ENCODE data around the gene ACER1. TPM values are rescaled to one million over a fixed set of nuclear protein-coding genes. Genes with fewer than 3 reads are reported as not detected.
"Not testable (repeated sequence)": the region's sequence is repeated elsewhere in the genome, so short reads cannot be mapped to it uniquely, and the experiment has no call there.

Gene ACER1
- polyA plus RNA-seq, 1 of the 3 experiments (the other 2 are of a cell fraction): not detected

DNA sequence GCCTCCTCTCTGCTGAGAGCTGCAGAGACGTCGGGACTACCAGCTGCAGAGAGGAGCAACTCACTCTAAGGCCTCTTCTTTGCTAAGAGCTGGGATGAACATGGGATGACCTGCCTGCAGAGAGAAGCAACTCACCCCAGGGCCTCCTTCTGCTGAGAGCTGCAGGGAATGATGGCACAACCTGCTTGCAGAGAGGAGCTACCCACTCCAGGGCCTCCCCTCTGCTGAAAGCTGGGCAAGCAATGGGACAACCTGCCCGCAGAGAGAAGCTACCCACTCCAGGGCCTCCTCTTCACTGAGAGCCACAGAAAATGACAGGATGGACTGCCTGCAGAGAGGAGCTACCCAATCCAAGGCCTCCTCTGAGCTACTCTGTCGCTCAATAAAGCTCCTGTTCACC is 46.7 kb downstream of the ACER1 start (continued):
- TF ChIP-seq CTCF (IDR thresholded peaks at IDR 0.05) (no peak), RXRA (IDR thresholded peaks at IDR 0.05; ENCODE audit: borderline replicate concordance, low read depth) (no peak), FOXJ3 (CRISPR knock-in tag; IDR thresholded peaks at IDR 0.05) (no peak)

DNA sequence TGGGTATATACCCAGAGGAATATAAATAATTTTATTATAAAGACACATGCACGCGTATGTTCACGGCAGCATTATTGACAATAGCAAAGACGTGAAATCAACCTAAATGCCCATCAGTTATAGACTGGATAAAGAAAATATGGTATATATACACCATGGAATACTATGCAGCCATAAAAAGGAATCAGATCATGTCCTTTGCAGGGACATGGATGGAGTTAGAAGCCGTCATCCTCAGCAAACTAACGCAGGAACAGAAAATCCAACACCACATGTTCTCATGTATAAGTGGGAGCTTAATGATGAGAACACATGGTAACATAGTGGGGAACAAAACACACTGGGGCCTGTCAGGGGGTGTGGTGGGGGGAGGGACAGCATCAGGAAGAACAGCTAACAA is 51.0 kb downstream of the ACER1 start:
- H3K36me3 ChIP-seq (replicated peaks in 1 of 2; ENCODE audit: control insufficient read depth in 1 of 2, insufficient read depth in 2 of 2, low read length in 1 of 2); H3K9ac ChIP-seq; H3K27me3 ChIP-seq (ENCODE audit: insufficient read depth); H3K9me3 ChIP-seq; H3F3A ChIP-seq (replicated peaks; ENCODE audit: insufficient read depth); H3K27ac ChIP-seq (ENCODE audit: low read depth in 2 of 2, low read length in 1 of 2); H3K4me3 ChIP-seq (ENCODE audit: low read depth in 2 of 2, low read length in 1 of 2); DNase-seq; H3K9me2 ChIP-seq; POLR2A ChIA-PET; H2AFZ ChIP-seq (ENCODE audit: low read depth); H3K4me2 ChIP-seq: not testable (repeated sequence)
- H3K4me1 ChIP-seq (ENCODE audit: control insufficient read depth in 1 of 2, insufficient read depth in 2 of 2, low read depth in 1 of 2, low read length in 1 of 2): peaks cover 0 to 14% of the 10 kb centered on the region in 2 experiments; a peak in 2 of 4 replicates
- 20% methylated on average over 6 of the region's 6 CpGs for WGBS (ENCODE audit: low lambda C conversion rate)
- peaks cover 20% of the 10 kb centered on the region for H3K79me2 ChIP-seq (ENCODE audit: insufficient read depth)
- H4K20me1 ChIP-seq (ENCODE audit: insufficient read depth): peaks cover 17% of the 10 kb centered on the region
- CTCF ChIA-PET: interaction anchor here (0.9 to 1.6 kb wide), 2 partner anchors 26 to 64 kb away, joined by 3 to 4 read pairs; no protein-coding TSS in a partner anchor

DNA sequence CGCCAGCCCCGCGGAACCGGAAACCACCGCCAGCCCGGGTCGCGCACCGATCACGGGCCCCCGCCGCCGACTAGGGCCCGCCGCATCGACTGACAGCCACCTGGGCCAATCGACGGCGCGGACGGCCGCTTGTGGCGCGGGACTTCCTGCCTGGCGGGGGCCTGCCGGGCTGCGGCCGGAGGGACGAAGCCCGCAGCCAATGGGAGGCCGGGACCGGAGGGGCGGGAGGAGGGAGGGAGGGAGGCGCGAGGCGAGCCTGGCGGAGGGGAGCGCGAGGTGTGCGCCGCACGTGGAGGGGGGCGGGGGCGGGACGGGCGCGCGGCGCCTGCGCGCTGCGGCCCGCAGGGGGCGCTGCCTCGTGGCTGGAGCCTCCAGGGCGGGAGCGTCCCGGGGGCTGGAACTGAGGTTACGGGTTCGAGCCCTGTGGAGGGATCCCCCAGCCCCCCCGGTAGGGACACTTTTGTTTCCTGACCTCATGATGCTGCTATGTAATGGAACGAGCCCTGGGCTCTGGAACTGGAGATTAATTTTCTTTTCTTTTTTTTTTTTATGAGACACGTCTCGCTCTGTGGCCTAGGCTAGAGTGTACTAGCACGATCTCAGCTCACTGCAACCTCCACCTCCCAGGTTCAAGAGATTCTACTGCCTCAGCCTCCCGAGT is 53.4 kb downstream of the ACER1 start, which contains the start of gene MLLT1:
MLLT1 (minus strand) TSS at position 45 of the 661 bp plus-strand sequence. CDS start 191 bp downstream, outside the sequence.
- H3K36me3 ChIP-seq (replicated peaks in 1 of 2; ENCODE audit: control insufficient read depth in 1 of 2, insufficient read depth in 2 of 2, low read length in 1 of 2): peaks cover 4 to 5% of the 10 kb centered on the region in 2 experiments
- peaks cover 4% of the 10 kb centered on the region for H3F3A ChIP-seq (replicated peaks; ENCODE audit: insufficient read depth)
- peaks cover 44% of the 10 kb centered on the region for H3K79me2 ChIP-seq (ENCODE audit: insufficient read depth)
- peak; percentile 100 for DNase-seq
- peak within 1 kb of the TSS; percentile 76; the same call in 1 of the 2 replicates for H2AFZ ChIP-seq (ENCODE audit: low read depth)
- no peaks in the 10 kb centered on the region for H3K9me2 ChIP-seq
- ChIA-PET CTCF (interaction anchor here (1.6 kb wide), 1 partner anchor 61 kb away, joined by 8 read pairs; no protein-coding TSS in a partner anchor), POLR2A (no interaction called here)
- WGBS (ENCODE audit: low lambda C conversion rate): 8% methylated on average over 21 of the region's 66 CpGs
- no peaks in the 10 kb centered on the region for H3K9me3 ChIP-seq
- peak within 1 kb of the TSS; percentile 15 to 74; a peak in 3 of 4 replicates for H3K27ac ChIP-seq (ENCODE audit: low read depth in 2 of 2, low read length in 1 of 2)
- H3K4me1 ChIP-seq (ENCODE audit: control insufficient read depth in 1 of 2, insufficient read depth in 2 of 2, low read depth in 1 of 2, low read length in 1 of 2): peaks cover 10 to 38% of the 10 kb centered on the region in 2 experiments; a peak in 3 of 4 replicates
- H3K9ac ChIP-seq: peak within 1 kb of the TSS; percentile 85
- peak within 1 kb of the TSS; percentile 99 for H3K4me2 ChIP-seq
- H4K20me1 ChIP-seq (ENCODE audit: insufficient read depth): peaks cover 40% of the 10 kb centered on the region
- H3K4me3 ChIP-seq (ENCODE audit: low read depth in 2 of 2, low read length in 1 of 2): peak within 1 kb of the TSS; percentile 76 to 89
- no peaks in the 10 kb centered on the region; the same call in 1 of the 2 replicates for H3K27me3 ChIP-seq (ENCODE audit: insufficient read depth)
- TF ChIP-seq TAF1 (IDR thresholded peaks at IDR 0.05; ENCODE audit: borderline replicate concordance, low read depth, low read length): no peak
- peak; percentile 72 for TF ChIP-seq MXI1 (IDR thresholded peaks at IDR 0.05; ENCODE audit: low read depth, low read length)
- TF ChIP-seq CTCF (IDR thresholded peaks at IDR 0.05): peak; percentile 61
- TF ChIP-seq, protein P1, sequence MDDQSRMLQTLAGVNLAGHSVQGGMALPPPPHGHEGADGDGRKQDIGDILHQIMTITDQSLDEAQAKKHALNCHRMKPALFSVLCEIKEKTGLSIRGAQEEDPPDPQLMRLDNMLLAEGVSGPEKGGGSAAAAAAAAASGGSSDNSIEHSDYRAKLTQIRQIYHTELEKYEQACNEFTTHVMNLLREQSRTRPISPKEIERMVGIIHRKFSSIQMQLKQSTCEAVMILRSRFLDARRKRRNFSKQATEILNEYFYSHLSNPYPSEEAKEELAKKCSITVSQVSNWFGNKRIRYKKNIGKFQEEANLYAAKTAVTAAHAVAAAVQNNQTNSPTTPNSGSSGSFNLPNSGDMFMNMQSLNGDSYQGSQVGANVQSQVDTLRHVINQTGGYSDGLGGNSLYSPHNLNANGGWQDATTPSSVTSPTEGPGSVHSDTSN (IDR thresholded peaks at IDR 0.05): peak; percentile 99
- no peak for TF ChIP-seq TCF12 (IDR thresholded peaks at IDR 0.05)
- TF ChIP-seq RCOR1 (IDR thresholded peaks at IDR 0.05; ENCODE audit: low read length): peak; percentile 84
- TF ChIP-seq USF2 (IDR thresholded peaks at IDR 0.05; ENCODE audit: borderline replicate concordance, low read depth, low read length): no peak
- peak; percentile 54; the same call in 1 of the 2 replicates for TF ChIP-seq IRF3 (IDR thresholded peaks at IDR 0.05; ENCODE audit: low read depth, low read length)
- peak; percentile 87 for TF ChIP-seq GABPA (IDR thresholded peaks at IDR 0.05; ENCODE audit: low read depth)
- TF ChIP-seq POLR2AphosphoS5 (IDR thresholded peaks at IDR 0.05; ENCODE audit: low read depth, low read length): no peak
- TF ChIP-seq GATA2 (CRISPR knock-in tag; IDR thresholded peaks at IDR 0.05): no peak
- no peak for TF ChIP-seq EZH2phosphoT487 (IDR thresholded peaks at IDR 0.05; ENCODE audit: borderline replicate concordance, low read depth)
- TF ChIP-seq, protein P2, sequence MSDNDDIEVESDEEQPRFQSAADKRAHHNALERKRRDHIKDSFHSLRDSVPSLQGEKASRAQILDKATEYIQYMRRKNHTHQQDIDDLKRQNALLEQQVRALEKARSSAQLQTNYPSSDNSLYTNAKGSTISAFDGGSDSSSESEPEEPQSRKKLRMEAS (IDR thresholded peaks at IDR 0.05; ENCODE audit: low read depth): peak; percentile 99
- peak; percentile 45; the same call in 1 of the 2 replicates for TF ChIP-seq ELF1 (IDR thresholded peaks at IDR 0.05)

All from SK-N-SH (cell line).